ENCODE data around the gene SAMD1.
"Not testable (repeated sequence)": the region's sequence is repeated elsewhere in the genome, so short reads cannot be mapped to it uniquely, and the experiment has no call there.

The SAMD1 gene

GRCh38 chr19:14059093-14059480, 31.5 kb downstream of the SAMD1 start:
- peak; percentile 16 for DNase-seq

GRCh38 chr19:14058182-14059092, 32.1 kb downstream of the SAMD1 start:
- no peak for DNase-seq

GRCh38 chr19:14056741-14057356, 33.7 kb downstream of the SAMD1 start:
- no peak for DNase-seq

DNA sequence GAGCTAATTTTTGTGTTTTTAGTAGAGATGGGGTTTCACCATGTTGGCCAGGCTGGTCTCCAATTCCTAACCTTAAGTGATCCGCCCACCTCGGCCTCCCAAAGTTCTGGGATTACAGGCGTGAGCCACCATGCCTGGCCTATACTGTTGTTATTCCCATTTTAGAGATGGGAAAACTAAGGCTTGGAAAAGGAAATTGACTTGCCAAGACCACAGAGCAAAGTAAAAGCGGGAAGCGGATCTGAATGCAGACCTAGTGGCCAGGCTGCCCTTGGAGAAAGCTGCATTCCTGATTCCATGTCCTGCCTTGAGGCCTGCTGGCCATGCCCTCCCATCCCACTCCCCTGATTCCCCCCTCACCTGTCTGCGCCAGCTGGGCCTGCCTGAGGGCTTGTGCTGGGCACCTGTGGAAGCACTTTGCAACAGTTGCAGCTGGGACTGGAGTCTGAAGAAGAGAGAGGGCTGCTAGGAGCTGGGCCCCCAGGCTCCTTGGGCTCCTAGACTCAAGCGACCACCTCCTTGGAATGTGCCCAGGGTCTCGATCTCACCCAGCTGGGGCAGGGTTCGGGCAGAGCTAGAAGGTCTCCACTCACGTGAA, 34.4 kb downstream of the SAMD1 start:
- peak; percentile 19 for DNase-seq

GRCh38 chr19:14055396-14055795, 35.2 kb downstream of the SAMD1 start:
- DNase-seq, result no peak

GRCh38 chr19:14054721-14055120, 35.8 kb downstream of the SAMD1 start:
- no peak for DNase-seq

DNA sequence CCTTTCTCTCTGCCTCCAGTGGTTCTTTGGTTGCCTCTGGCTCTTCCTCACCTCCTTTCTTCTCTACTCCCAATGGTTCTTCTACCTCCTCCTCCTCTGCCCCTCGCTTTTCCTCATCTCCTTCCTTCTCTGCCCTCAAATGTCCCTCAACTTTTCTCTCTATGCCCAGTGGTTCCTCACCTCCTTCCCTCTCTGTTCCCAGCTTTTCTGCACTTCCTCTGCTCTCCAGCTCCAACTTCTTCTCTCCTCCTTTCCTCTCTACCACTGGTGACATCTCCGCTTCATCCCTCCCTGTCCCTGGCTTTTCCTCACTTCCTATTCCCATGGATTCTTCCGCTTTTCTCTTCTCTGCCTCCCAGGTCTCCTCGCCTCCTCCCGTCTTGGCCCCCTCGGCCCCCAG, 36.5 kb downstream of the SAMD1 start:
- DNase-seq, result no peak

- no peak for DNase-seq
These were observed 37.1 kb downstream of the SAMD1 start for GRCh38 chr19:14053500-14053899.

DNA sequence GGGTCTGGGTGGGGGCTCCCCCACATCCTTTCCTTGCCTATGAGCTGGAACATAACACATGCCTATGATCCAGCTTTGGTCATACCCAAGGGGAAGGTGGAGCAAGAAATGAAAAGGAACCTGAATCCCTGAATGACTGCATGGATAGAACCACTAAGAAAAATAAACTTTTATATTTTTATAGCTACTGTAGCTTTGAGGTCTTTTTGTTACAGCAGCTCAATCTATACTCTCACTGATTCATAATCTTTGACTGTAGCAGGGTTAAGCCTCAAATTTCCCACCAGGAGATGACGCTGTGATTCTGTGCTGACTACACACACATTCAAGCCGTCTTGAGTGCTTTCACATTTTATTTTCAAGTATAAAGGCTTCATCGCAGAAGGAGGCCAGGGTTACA, 37.5 kb downstream of the SAMD1 start:
- DNase-seq, result no peak

DNA sequence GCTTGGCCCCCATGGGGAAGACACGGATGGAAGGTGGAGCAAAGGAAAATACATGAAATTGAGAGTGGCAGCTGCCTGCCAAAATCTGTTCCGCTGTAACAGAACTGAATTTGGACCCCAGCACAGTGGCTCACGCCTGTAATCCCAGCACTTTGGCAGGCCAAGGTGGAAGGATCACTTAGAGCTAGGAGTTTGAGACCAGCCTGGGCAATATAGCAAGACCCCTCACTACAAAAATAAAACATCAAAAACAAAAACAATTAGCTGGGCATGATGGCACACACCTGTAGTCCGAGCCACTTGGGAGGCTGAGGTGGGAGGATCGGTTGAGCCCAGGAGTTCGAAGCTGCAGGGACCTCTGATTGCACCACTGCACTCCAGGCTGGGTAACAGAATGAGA, 38.1 kb downstream of the SAMD1 start:
- no peak for DNase-seq

GRCh38 chr19:14051980-14052379, 38.6 kb downstream of the SAMD1 start:
- DNase-seq, result no peak

DNA sequence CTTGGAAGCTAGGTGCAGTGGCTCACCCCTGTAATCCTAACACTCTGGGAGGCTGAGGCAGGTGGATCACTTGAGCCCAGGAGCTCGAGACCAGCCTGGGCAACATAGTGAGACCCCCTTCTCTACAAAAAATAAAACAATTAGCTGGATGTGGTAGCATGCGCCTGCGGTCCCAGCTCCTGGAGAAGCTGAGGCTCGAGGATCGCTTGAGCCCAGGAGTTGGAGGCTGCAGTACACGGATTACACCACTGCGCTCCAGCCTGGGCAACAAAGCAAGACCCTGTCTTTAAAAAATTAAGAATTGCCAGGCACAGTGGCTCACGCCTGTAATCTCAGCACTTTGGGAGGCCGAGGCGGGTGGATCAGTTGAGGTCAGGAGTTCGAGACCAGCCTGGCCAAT, 39.6 kb downstream of the SAMD1 start:
- DNase-seq, result not testable (repeated sequence)

DNA sequence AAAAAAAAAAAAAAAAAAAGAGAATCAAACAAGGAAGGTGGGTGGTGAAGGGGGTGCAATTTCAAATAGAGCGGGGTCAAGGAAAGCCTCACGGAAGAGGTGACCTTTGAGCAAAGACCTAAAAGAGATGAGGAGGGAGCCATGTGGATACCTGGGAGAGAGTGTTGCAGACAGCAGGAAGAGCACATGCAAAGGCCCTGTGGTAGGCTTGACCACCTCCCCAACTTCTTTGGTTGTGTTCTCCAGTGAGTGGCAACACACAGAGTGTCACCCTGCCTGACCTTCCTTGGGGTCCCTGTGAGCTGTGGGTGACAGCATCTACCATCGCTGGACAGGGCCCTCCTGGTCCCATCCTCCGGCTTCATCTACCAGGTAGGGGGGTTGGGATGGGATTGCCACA, 40.0 kb downstream of the SAMD1 start:
- no peak for DNase-seq

- peak; percentile 39 for DNase-seq
These were observed 42.0 kb downstream of the SAMD1 start for GRCh38 chr19:14048443-14049153.

- DNase-seq, result not testable (repeated sequence)
These were observed 42.7 kb downstream of the SAMD1 start for GRCh38 chr19:14047866-14048265.

- DNase-seq, result peak; percentile 58
These were observed 47.6 kb downstream of the SAMD1 start for GRCh38 chr19:14042659-14043608.

- DNase-seq, result no peak
These were observed 51.4 kb downstream of the SAMD1 start for GRCh38 chr19:14039181-14039580.

Data from NCI-H146 (cell line).